Left renal cortex interstitium (tissue), 4 donors: ENCODE data around the gene PCDH10. TPM values are rescaled to one million over a fixed set of nuclear protein-coding genes. Genes with fewer than 3 reads are reported as not detected.

Experiments used
- DNase-seq, 4 donors: peaks; one replicate each; pipeline ENCODE4 v3.0.0-alpha.2; 2013; ENCODE audit warnings: low read depth in 4 of 4, low spot score in 2 of 4, missing footprints in 1 of 4
- polyA plus RNA-seq, 4 donors: library from polyadenylated mRNA; unstranded; fragments of 120-200 nt; gene quantifications; one replicate each; pipeline ENCODE4 v1.2.1, GENCODE V29; 2013; ENCODE audit not compliant: insufficient read length in 4 of 4

Gene PCDH10
- polyA plus RNA-seq, 4 donors: 4.4 to 7.5 (median 5.0) TPM

DNA sequence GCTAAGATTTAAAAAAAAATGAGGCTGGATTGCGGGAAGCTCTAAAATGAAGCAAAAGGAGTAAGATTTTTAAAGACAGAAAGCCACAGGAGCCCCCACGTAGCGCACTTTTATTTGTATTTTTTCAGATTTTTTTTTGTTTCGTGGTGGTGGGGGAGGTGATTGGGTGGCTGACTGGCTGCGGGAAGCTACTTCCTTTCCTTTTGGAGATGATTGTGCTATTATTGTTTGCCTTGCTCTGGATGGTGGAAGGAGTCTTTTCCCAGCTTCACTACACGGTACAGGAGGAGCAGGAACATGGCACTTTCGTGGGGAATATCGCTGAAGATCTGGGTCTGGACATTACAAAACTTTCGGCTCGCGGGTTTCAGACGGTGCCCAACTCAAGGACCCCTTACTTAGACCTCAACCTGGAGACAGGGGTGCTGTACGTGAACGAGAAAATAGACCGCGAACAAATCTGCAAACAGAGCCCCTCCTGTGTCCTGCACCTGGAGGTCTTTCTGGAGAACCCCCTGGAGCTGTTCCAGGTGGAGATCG, 908 bp downstream of the PCDH10 start:
- no peak for DNase-seq

DNA sequence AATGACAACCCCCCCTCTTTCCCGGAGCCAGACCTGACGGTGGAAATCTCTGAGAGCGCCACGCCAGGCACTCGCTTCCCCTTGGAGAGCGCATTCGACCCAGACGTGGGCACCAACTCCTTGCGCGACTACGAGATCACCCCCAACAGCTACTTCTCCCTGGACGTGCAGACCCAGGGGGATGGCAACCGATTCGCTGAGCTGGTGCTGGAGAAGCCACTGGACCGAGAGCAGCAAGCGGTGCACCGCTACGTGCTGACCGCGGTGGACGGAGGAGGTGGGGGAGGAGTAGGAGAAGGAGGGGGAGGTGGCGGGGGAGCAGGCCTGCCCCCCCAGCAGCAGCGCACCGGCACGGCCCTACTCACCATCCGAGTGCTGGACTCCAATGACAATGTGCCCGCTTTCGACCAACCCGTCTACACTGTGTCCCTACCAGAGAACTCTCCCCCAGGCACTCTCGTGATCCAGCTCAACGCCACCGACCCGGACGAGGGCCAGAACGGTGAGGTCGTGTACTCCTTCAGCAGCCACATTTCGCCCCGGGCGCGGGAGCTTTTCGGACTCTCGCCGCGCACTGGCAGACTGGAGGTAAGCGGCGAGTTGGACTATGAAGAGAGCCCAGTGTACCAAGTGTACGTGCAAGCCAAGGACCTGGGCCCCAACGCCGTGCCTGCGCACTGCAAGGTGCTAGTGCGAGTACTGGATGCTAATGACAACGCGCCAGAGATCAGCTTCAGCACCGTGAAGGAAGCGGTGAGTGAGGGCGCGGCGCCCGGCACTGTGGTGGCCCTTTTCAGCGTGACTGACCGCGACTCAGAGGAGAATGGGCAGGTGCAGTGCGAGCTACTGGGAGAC, 1.6 kb downstream of the PCDH10 start:
- peak in 3 of 4 donors; percentile 8 to 36 (median 21) for DNase-seq

DNA sequence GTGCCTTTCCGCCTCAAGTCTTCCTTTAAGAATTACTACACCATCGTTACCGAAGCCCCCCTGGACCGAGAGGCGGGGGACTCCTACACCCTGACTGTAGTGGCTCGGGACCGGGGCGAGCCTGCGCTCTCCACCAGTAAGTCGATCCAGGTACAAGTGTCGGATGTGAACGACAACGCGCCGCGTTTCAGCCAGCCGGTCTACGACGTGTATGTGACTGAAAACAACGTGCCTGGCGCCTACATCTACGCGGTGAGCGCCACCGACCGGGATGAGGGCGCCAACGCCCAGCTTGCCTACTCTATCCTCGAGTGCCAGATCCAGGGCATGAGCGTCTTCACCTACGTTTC, 2.2 kb downstream of the PCDH10 start:
- DNase-seq: peak in 2 of 4 donors; percentile 8 to 16

DNA sequence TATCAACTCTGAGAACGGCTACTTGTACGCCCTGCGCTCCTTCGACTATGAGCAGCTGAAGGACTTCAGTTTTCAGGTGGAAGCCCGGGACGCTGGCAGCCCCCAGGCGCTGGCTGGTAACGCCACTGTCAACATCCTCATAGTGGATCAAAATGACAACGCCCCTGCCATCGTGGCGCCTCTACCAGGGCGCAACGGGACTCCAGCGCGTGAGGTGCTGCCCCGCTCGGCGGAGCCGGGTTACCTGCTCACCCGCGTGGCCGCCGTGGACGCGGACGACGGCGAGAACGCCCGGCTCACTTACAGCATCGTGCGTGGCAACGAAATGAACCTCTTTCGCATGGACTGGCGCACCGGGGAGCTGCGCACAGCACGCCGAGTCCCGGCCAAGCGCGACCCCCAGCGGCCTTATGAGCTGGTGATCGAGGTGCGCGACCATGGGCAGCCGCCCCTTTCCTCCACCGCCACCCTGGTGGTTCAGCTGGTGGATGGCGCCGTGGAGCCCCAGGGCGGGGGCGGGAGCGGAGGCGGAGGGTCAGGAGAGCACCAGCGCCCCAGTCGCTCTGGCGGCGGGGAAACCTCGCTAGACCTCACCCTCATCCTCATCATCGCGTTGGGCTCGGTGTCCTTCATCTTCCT, 2.7 kb downstream of the PCDH10 start:
- peak in 2 of 4 donors; percentile 17 to 24 for DNase-seq

DNA sequence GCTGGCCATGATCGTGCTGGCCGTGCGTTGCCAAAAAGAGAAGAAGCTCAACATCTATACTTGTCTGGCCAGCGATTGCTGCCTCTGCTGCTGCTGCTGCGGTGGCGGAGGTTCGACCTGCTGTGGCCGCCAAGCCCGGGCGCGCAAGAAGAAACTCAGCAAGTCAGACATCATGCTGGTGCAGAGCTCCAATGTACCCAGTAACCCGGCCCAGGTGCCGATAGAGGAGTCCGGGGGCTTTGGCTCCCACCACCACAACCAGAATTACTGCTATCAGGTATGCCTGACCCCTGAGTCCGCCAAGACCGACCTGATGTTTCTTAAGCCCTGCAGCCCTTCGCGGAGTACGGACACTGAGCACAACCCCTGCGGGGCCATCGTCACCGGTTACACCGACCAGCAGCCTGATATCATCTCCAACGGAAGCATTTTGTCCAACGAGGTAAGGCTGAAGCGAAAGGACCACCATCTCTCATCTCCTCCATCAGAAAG, 3.3 kb downstream of the PCDH10 start:
- peak in 3 of 4 donors; percentile 3 to 23 (median 23) for DNase-seq

DNA sequence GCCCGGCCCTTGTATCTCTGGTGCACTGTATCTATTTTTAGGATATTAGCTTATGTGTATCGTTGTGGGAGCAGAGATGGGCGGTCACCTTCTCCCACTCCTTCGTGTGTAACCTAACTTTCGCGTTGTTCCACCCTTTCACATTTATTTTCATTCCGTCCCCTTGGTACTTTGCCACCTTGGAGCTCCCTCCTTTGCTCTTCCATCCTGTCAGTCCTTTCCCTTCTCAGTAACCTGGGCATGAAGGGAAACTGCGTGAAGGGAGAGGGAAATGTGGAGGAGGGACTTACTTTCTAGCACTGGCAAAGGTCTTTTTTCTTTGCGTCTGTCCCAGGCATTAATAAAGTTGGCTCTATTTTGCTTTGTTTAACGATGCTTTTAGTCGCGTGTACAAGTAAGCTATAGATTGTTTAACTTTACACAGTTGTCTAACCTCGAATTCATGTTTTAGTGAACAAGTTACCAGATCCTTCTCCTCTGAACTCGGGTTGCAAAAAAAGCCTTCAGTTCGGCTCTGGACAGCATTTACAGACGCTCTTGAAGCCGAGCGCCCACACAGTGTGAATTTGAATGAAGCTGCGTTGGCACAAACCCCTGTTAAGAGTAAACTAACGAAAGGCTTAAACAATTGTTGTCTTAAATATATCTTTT, 3.9 kb downstream of the PCDH10 start:
- DNase-seq: peak in 3 of 4 donors; percentile 29 to 55 (median 31)

DNA sequence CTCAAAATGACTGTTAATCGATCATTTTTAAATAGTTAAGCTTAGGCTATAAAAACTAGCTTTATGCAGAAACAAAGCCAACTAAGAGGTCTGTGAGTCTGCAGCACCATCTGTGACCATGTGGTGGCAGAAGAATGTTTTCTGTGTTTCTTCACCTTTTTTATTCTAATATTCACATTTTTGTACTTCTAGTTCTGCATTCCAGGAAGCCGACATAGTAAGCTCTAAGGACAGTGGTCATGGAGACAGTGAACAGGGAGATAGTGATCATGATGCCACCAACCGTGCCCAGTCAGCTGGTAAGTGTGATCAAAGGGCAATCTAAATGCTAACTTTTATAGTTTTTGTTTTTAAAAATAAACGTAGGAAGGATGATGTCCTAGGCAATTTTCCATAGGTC, 5.6 kb downstream of the PCDH10 start:
- DNase-seq: peak in 1 of 4 donors; percentile 6

DNA sequence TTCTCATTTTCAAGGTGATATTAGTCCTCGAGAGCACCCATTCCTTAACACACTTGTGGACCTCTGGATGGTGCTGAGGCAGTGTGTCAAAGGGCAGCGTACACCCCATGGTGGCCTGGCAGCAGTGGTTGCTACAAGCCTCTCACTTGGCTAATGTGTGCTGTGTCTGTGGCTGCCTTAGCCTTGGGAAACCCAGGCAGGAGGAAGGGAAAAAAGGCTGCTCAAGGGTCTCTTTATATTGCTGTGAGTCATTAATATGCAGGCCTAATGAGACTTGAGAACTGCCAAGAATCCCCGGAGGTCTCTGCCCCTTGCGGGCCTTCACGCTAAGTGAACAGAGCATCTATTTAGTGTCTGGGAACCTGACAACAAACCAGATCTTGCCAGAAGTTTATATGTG, 7.0 kb downstream of the PCDH10 start:
- peak in 1 of 4 donors; percentile 6 for DNase-seq

DNA sequence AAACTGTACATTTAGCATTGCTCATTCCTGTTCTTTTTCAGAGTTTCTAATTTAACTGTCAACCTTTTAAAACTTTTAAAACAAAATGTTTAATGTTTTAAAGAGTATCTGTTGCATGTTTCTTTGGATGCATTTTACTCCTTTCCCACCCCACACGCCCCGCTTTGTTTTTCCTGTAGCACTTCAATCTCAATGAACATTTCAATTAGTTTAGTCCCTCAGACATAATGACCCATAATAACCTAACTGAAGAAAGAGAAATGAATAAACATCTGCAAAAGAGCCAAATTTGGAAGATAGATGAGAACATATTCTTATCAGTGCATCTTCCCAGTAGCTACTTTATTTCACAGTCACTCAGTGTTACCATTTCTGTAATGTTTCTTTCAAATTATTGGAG, 7.5 kb downstream of the PCDH10 start:
- no peak for DNase-seq

DNA sequence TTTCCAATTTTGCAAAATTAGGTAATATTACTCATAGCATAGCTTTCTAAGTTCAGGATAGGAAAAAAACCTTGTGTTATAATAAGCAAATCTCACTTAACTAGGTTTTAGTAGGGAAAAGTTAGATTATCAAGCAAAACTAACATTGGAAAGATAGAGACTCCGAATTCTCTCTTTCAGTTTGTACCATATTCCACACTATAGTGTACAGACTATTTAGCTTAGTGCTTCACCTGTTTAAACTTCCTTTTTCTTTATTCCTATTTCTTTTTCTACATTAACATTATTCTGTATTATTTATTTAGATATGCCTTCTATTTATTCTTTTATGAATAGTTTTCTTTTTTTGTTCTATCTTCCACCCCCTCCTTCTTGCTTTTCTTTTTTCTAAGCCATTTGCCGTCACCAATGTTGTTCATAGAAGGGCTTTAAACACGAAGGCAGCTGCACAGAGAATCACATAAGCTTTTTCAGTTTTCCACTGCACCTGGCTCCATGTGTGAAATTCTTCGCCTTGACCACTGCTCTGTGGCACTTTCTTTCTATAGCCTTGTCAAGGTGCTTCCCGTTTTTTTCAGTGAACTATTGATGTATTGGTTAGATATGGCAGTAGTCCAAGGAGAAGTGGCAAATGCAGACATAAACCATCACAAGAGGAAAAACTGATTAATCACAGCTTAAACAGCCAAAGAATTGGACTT, 8.5 kb downstream of the PCDH10 start:
- DNase-seq: no peak

DNA sequence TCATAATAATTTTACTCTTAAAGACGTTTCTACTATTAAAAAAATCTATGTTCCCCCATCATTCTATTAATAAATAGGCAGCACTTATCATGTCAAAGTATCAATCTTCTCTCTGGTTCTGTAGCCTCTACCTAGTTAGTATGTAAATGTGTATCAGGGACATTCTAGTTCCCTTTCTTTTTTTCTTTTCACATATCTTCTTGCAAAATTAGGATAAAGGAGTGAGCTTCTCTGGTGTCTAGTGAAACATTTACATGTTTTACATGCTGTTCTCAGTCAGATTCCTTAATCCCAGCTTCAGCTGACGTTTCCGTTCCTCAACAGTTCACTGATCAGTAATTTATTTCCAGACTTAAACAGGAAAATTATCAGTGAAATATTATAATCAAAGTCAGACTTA, 11.8 kb downstream of the PCDH10 start:
- no peak for DNase-seq

DNA sequence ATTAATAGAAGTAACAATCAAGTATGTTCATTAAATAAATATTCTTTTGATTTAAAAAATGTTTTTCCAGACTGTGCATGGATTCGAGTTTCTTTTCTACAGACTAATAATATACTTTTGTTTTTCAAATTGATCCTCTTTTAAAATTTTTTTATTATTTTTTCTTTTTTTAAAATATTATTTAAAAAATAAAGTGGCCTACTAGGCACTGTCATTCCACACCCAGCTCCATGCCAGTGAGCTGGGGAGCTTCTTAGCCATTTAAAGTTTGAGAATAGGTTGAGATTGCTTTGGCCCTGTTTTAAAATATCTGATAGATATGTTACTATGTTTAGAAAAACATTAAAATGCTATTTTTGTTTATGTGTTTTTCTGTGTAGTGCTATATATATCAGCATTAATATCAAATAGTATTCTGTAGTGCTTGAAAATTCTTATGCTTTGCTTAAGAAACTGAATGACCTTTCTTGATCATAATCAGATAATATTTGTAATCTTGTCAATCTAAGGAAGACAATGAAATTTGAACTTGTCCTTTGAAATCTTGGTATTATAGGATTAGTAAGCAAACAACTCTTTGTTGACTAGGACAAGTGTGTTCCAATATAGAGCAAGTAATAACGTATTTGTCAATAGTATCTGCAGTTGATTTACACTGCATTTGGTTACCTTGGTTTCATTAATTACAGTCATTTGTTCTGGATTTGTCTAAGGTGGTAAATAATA, 12.6 kb downstream of the PCDH10 start:
- DNase-seq: no peak

DNA sequence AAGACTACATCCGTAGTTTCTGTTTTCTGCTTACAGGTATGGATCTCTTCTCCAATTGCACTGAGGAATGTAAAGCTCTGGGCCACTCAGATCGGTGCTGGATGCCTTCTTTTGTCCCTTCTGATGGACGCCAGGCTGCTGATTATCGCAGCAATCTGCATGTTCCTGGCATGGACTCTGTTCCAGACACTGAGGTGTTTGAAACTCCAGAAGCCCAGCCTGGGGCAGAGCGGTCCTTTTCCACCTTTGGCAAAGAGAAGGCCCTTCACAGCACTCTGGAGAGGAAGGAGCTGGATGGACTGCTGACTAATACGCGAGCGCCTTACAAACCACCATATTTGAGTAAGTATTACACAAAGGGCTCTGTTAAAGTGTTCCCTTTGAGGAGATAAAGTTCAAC, 13.8 kb downstream of the PCDH10 start:
- DNase-seq: no peak

DNA sequence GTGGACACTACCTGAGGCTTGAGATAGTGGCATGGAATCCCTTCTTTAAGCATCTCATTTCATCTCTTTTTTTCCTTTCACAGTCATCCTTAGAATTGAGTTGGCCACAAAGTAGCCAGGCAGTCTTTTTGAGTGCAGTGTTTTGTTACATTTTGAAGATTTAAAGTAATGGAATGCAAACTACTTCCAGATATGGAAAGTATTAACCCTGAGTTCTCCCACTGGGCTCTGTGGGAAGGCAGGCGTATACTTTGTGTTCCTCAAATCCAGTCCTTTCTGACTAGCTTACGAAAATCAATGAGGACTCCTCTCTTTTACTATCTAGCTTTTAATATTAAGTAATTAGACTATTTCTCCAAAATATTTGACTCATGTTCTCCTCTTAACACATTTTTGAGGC, 29.9 kb downstream of the PCDH10 start:
- no peak for DNase-seq

DNA sequence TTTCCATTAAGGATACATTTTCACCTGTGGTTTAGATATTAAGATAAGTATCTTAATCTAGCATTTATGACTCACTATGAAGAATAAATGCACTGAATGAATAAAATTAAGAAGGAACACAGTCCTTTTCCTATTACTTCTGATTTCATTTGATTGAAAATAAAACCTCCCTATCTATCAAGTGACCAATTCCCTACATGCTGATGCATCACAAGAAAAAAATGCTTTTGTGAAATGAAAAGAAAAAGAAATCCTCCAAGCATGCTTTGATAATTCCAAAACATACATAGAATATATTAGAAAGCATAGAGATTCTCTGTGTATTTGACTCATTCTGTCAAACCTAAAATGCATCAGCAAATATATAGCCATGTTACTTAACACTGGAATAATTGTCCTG, 37.1 kb downstream of the PCDH10 start:
- DNase-seq: no peak

DNA sequence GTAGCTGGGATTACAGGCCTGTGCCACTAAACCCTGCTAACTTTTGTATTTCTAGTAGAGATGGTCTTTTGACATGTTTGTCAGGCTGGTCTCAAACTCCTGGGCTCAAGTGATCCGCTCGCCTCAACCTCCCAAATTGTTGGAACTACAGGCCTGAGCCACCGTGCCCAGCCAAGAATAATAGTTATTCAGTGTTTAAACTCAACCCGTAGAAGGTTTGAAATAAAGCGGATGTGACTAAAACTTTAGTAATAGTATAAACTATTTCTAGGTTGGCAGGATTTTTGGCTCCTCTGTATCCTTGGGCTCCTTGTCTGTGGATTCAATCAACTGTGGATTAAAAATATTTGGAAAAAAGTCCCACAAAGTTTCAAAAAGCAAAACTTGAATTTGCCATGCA, 37.8 kb downstream of the PCDH10 start:
- DNase-seq: no peak

DNA sequence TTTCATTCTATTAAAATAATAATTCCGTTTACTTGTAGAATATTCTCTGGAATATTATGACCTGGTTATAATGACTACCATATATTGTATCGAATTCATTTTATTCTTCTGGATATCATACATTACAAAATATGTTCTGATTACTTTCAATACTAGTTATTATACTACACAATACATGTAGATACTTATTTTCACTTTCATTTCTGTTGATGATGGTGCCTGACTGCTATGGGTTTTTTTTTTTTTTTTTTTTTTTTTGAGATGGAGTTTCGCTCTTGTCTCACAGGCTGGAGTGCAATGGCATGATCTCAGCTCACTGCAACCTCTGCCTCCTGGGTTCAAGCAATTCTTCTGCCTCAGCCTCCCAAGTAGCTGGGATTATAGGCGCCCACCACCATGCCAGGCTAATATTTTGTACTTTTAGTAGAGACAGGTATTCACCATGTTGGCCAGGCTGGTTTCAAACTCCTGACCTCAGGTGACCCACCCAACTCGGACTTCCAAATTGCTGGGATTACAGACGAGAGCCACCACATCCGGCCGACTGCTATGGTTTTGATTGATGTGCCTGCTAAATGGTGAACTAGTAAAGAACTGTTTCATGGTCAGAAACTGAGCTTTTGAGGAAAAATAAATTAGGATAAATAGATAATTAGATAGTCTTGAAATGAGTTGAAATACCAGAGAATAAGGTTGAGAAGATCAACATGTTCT, 39.5 kb downstream of the PCDH10 start:
- DNase-seq: no peak

DNA sequence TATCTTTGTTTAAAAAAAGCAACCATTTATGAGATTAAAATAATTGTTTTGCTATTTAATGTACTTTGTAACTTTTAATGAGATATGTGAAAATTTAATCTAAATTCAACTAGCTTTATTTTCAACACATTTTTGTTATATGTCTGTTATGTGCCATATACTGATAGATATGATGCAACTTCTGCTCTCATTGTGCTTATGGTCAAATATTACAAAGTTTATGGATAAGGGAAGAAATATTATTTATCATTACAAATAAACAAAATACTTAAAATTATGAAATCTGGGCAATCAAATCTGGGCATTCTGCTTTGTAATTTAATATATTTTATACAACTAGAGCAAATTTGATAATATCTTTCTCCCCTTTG, 40.0 kb downstream of the PCDH10 start:
- no peak for DNase-seq

DNA sequence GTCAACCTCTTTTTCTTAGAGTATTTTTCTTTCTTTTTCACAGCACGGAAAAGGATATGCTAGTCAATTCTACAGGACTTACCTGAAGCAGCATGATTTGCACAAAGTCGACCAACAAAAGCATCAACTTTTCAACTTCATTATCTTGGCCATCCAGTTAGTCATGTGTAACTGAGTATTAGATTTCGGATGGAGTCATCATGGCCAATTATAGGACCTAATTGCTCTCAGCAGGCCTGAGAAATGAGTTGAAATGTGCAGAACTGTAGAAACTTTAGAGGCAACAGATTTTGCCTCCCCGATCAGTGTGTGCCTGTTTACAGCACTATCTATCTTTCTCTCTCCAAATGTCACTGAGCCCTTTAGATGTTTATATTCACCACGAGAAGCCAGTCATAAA, 41.0 kb downstream of the PCDH10 start:
- peak in 1 of 4 donors; percentile 0 for DNase-seq
